GM12891 (cell line): ENCODE data around the gene ANKRD16.
"Not testable (repeated sequence)": the region's sequence is repeated elsewhere in the genome, so short reads cannot be mapped to it uniquely, and the experiment has no call there.

Experiments
- PAX5 ChIP-seq: IDR thresholded peaks from 2 replicates; pipeline ENCODE4 v1.6.1; 2011; ENCODE audit warnings: low read length, moderate library complexity, mild to moderate bottlenecking; ENCODE audit not compliant: insufficient read depth, severe bottlenecking
- POLR2A ChIP-seq: IDR thresholded peaks from 2 replicates; pipeline ENCODE4 v1.6.1; 2011; ENCODE audit warnings: low read depth, low read length, control low read depth
- POLR2AphosphoS5 ChIP-seq: IDR thresholded peaks from 2 replicates; pipeline ENCODE4 v1.6.1; 2011; ENCODE audit warnings: low read depth, low read length, control low read depth
- POU2F2 ChIP-seq: IDR thresholded peaks from 2 replicates; pipeline ENCODE4 v1.6.1; 2011; ENCODE audit warnings: low read depth, mild to moderate bottlenecking, control low read depth, low read length, moderate library complexity
- SPI1 ChIP-seq: IDR thresholded peaks from 2 replicates; pipeline ENCODE4 v1.6.1; 2011; ENCODE audit warnings: low read depth, low read length, control low read depth
- TAF1 ChIP-seq: IDR thresholded peaks from 2 replicates; pipeline ENCODE4 v1.6.1; 2011; ENCODE audit warnings: low read depth, low read length, control low read depth

DNA sequence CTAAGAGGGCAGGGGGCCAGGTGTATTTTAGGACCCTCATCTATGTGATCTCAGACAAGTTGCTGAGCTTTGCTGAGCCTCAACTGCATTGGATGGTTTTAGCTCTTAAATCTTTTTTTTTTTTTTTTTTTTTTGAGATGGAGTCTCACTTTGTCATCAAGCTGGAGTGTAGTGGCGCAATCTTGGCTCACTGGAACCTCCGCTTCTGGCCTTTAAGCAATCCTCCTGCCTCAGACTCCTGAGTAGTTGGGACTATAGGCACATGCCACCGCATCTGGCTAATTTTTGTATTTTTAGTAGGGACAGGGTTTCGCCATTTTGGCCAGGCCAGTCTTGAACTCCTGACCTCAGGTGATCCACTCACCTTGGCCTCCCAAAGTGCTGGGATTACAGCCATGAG, 43.0 kb downstream of the ANKRD16 start:
- TF ChIP-seq POLR2A, TAF1, POLR2AphosphoS5, SPI1, PAX5, POU2F2: not testable (repeated sequence)
